ENCODE measurements around the gene GARIN5A. TPM values are rescaled to one million over a fixed set of nuclear protein-coding genes. Genes with fewer than 3 reads are reported as not detected.

Gene GARIN5A
- total RNA-seq, 2 experiments from 2014 or later = 0.59 to 0.63 TPM

- TF ChIP-seq EZH2phosphoT487 (IDR thresholded peaks at IDR 0.05; ENCODE audit: borderline replicate concordance, low read depth, low read length) = no peak
- no peak for TF ChIP-seq CTCF (conservative IDR thresholded peaks at IDR 0.05; ENCODE audit: low read length)
- Histone ChIP-seq H3K9me3 (ENCODE audit: low read length) (no peaks in the 10 kb centered on the region), H3K27ac (ENCODE audit: low read depth, low read length, poor library complexity, severe bottlenecking) (no peak overlapping the region), H3K79me2 (ENCODE audit: insufficient read depth, low read depth, low read length) (no peaks in the 10 kb centered on the region), H3K9me2 (ENCODE audit: insufficient read depth, low read length) (no peaks in the 10 kb centered on the region), H3K4me3 (ENCODE audit: low read depth, low read length, poor library complexity, severe bottlenecking) (no peak overlapping the region), H3K4me2 (ENCODE audit: low read length) (no peak overlapping the region), H3K36me3 (ENCODE audit: insufficient read depth, low read length) (no peaks in the 10 kb centered on the region), H4K20me1 (ENCODE audit: insufficient read depth, low read length) (no peaks in the 10 kb centered on the region), H2AFZ (ENCODE audit: low read length) (no peak overlapping the region), H3K4me1 (ENCODE audit: insufficient read depth, low read length, poor library complexity, severe bottlenecking) (peaks cover 25% of the 10 kb centered on the region)
- CTCF ChIA-PET (ENCODE audit: unreplicated experiment) = no interaction called here
- BruUV-seq (replicated peaks) = no TSS peak
- POLR2A ChIA-PET = no interaction called here
- intact Hi-C loops (cut with micrococcal nuclease; ENCODE audit: unreplicated experiment) = no loop called here
- DNase-seq (ENCODE audit: low spot score) = no peak
Measured at GRCh38 chr19:50462970-50463369, 13.7 kb downstream of the GARIN5A start.

- TF ChIP-seq EZH2phosphoT487 (IDR thresholded peaks at IDR 0.05; ENCODE audit: borderline replicate concordance, low read depth, low read length) (no peak), CTCF (conservative IDR thresholded peaks at IDR 0.05; ENCODE audit: low read length) (peak; percentile 89)
- intact Hi-C loops (cut with micrococcal nuclease; ENCODE audit: unreplicated experiment) = loop anchor here (1.0 kb wide), 3 partner anchors 27 to 93 kb away; no protein-coding TSS in a partner anchor
- Histone ChIP-seq H4K20me1 (ENCODE audit: insufficient read depth, low read length) (no peaks in the 10 kb centered on the region), H3K27ac (ENCODE audit: low read depth, low read length, poor library complexity, severe bottlenecking) (peak overlapping the region; percentile 81), H3K4me1 (ENCODE audit: insufficient read depth, low read length, poor library complexity, severe bottlenecking) (peaks cover 25% of the 10 kb centered on the region), H3K9me3 (ENCODE audit: low read length) (no peaks in the 10 kb centered on the region), H3K4me3 (ENCODE audit: low read depth, low read length, poor library complexity, severe bottlenecking) (no peak overlapping the region), H3K79me2 (ENCODE audit: insufficient read depth, low read depth, low read length) (no peaks in the 10 kb centered on the region), H2AFZ (ENCODE audit: low read length) (peak overlapping the region; percentile 47; the same call in 1 of the 2 replicates), H3K36me3 (ENCODE audit: insufficient read depth, low read length) (no peaks in the 10 kb centered on the region), H3K9me2 (ENCODE audit: insufficient read depth, low read length) (no peaks in the 10 kb centered on the region), H3K4me2 (ENCODE audit: low read length) (peak overlapping the region; percentile 56)
- ChIA-PET POLR2A (interaction anchor here (0.6 kb wide), 2 partner anchors 32 to 196 kb away, joined by 3 read pairs; no protein-coding TSS in a partner anchor), CTCF (ENCODE audit: unreplicated experiment) (interaction anchor here (0.5 to 1.2 kb wide), 4 partner anchors 11 to 132 kb away, joined by 3 to 5 read pairs (median 4); no protein-coding TSS in a partner anchor)
- peak; percentile 86 for DNase-seq (ENCODE audit: low spot score)
- no TSS peak for BruUV-seq (replicated peaks)
Measured at GRCh38 chr19:50461066-50461875, 15.4 kb downstream of the GARIN5A start.

All from OCI-LY7 (cell line).